Liver (tissue), 3 donors: ENCODE measurements around the gene NPAS1.

Experiments used
- CTCF ChIP-seq: fragments of 150-350 bp; IDR thresholded peaks from 2 replicates; pipeline ENCODE4 v1.5.1; 2017; ENCODE audit warnings: improper control_type of control experiment, low read depth, low read length; ENCODE audit not compliant: missing input control
- MAX ChIP-seq: IDR thresholded peaks from 2 replicates; pipeline ENCODE4 v1.6.1; 2016; ENCODE audit warnings: antibody characterized with exemption
- SP1 ChIP-seq: IDR thresholded peaks from 2 replicates; pipeline ENCODE4 v1.6.1; 2018; ENCODE audit warnings: antibody characterized with exemption, mild to moderate bottlenecking
- ZBTB33 ChIP-seq: IDR thresholded peaks from 2 replicates; pipeline ENCODE4 v1.6.1; 2016; ENCODE audit warnings: antibody characterized with exemption
- donor health status: healthy.
- donor health status: healthy.

- TF ChIP-seq CTCF (no peak), MAX (no peak), ZBTB33 (no peak), SP1 (no peak)
Measured at GRCh38 chr19:46994141-46994686, 25.4 kb upstream of the NPAS1 start.
